ENCODE results near the gene TANGO6. TPM values are rescaled to one million over a fixed set of nuclear protein-coding genes. Genes with fewer than 3 reads are reported as not detected.
A peak's percentile ranks its signal among the peaks of the same experiment; 100 is the strongest.

TANGO6 gene
- total RNA-seq, 1 donor from 2014 or later, result 37.8 TPM

DNA sequence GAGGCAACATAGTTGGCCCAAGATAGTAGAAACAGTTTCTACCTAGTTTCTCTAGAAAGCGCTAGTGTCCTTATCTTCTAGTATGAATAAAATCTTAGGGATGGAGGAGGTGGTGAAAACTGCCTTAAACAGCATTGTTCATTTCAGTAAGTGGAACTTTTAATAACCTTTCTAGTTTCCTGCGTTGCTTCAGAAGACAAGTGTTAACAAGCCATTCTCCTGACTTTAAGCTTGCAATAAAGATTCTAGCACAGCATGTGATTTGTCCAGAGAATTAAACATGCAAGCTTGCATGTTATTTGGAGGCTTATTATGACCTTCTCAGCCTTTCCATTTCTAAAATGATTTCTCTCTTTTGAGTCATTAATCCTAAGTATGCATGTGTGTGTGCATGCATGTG, 72.3 kb downstream of the TANGO6 start:
- no peak for DNase-seq

DNA sequence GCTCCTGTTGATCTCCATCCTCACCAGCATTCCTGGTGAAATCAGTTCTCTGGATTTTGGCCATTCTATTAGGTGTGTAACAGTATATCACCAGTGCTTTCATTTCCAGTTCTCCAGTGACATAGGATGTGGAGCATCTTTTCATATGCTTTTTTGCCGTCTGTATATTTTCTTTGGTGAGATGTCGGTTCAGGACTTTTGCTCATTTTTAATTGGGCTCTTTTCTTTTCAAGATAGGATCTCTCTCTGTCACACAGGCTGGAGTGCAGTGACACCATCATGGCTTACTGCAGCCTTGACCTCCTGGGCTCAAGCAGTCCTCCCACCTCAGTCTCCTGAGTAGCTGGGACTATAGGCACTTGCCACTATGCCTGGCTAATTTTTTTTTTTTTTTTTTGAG, 74.2 kb downstream of the TANGO6 start:
- DNase-seq, result no peak

DNA sequence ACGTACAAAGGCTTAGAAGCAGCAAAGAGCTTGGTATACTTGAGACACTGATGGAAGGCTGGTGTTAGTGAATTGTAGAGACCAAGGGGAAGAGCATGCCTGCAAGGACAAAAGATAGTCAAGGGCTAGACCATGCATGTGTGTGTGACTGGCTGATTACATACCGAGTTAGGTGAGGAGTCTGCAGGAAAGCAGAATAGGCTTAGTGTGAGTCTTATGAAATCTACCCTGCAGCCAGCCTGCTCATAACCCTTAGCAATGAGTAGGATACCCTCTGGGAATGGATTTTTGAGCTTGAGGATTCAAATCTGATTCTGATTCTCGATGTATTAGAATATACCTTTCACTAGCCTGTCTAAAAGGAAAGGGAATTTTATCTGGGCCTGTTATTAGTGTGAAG, 77.0 kb downstream of the TANGO6 start:
- DNase-seq, result no peak

GRCh38 chr16:68921637-68922036, 78.3 kb downstream of the TANGO6 start:
- peak; percentile 54 for DNase-seq

DNA sequence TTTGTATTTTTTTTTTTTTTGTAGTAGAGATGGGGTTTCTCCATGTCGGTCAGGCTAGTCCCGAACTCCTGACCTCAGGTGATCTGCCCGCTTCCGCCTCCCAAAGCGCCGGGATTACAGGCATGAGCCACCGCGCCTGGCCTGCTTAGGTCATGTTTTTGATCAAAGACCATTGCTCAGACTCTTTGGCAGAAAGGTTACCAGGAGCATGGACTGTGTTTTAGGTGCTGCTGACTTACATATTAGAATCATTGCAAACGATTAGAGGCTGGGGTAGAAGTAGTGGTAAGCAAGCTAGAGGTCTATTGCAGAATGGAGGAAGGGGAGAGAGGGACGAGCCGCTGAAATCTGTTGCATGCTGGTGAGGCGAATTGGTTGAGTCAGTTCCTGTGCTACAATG, 79.8 kb downstream of the TANGO6 start:
- DNase-seq, result no peak

DNA sequence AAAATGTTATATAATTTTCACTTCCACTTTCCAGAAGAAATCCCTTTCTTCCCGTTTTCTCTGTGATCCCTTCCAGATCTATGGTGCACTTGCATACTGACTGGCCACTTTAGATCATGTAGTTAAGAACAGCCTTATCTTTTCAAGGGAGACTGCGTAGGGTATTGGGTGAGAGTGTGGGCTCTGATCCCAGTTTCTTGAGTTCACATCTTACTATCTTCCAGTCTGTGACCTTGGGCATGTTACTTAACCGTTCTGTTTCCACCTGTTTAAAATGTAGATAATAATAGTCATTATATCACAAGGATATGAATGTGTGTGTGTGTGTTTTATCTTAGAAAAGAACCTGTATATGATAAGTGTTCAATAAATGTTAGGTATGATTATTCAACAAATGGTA, 83.7 kb downstream of the TANGO6 start:
- DNase-seq, result no peak

- no peak for DNase-seq
Measured at GRCh38 chr16:68931196-68931595, 87.9 kb downstream of the TANGO6 start.

- no peak for DNase-seq
Measured at GRCh38 chr16:68934402-68934801, 91.1 kb downstream of the TANGO6 start.

DNA sequence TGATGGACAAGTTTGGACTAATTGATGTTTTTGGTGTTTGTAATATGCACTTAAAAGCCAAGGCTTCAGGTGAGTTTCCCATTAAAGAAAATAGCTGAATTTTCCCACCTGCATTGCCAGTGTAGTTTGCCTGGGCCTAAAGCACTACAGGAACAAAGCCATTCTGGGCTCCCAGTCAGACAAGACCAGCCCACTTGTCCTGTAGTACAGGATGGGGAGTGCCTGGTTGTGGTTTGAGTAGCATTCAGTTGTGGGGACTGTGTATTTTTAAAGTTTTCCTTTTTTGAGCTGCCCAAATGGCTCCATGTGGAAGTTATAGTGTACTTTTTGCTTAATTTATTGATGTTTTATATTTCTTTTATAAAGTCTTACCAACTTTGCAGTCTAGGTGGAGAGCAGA, 91.7 kb downstream of the TANGO6 start:
- no peak for DNase-seq

- peak; percentile 19 for DNase-seq
Measured at GRCh38 chr16:68936736-68937631, 93.7 kb downstream of the TANGO6 start.

DNA sequence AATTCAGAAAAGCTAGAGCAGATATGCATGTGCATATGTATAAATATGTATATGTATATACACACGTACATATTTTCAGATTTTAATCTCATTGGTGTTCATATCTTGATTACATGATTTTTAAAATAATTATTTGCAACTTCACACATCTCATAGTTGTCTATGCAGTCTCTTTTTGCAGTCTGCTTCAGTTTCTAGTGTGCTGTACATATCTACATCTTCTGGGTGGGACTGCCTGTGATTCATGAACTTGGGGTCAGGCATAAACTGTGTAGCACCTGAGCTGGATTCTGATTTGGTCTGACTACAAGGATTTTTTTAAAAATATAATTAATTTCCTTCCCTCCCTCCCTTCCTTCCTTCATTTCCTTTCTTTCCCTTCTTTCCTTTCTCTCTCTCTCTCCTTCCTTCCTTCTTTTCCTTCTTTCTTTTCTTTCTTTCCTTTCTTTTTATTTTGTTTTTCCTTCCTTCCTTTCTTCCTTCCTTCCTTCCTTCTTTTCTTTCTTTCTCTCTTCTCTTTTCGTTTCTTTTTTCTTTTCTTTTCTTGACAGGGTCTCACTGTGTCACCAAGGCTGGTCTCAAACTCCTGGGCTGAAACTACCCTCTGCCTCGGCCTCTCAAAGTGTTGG, 96.5 kb downstream of the TANGO6 start:
- no peak for DNase-seq

- DNase-seq, result no peak
Measured at GRCh38 chr16:68940816-68941215, 97.5 kb downstream of the TANGO6 start.

DNA sequence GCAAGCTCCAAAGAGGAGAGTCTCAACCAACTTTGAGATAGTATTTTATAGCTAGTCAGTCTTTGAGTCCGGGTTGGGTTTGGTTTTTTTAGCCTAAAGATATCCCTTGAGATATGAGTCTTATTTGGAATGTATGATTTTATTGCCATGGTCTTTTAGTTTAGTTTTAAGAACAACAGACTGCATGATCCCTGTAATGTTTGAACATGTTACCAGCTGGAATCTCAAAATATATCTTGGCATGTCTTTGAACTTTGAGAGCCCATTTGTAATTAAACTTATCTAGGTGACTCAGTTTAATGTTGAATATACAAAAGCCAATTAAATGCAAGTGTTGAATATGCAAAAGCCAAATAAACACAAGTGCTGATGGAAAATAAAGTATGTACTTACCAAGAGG, 100.6 kb downstream of the TANGO6 start:
- no peak for DNase-seq

DNA sequence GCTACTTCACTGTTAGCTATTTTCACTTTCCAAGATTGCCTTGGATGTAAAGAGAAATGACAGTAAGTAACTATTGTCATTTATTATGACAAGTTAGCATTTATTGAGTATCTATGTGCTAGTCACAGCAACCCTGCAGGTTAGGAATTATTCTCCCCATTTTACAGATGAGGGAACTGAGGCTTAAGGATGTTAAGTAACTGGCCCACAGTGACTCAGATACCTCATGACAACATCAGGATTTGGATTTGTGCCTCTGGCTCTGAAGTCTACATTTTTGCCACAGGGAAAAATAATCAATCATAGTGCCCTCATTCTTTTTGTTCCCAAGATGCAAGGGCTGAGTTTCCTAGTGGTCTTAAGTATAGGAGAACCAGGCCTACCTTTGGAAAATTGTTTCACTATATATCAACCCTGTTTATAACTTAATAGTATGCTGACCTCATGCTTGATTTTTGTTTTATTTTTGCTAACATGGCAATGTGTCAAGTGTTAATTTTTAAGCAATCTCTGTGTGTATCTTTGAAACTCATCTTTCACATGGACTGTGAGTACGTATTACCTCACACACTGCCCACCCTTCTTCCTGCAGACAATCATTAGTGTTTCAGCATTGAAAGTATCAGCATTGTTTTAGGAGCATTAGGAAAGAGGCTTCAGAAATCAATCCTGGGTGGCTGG, 105.0 kb downstream of the TANGO6 start:
- DNase-seq, result no peak

GRCh38 chr16:68951991-68952877, 108.9 kb downstream of the TANGO6 start:
- DNase-seq, result peak; percentile 50

DNA sequence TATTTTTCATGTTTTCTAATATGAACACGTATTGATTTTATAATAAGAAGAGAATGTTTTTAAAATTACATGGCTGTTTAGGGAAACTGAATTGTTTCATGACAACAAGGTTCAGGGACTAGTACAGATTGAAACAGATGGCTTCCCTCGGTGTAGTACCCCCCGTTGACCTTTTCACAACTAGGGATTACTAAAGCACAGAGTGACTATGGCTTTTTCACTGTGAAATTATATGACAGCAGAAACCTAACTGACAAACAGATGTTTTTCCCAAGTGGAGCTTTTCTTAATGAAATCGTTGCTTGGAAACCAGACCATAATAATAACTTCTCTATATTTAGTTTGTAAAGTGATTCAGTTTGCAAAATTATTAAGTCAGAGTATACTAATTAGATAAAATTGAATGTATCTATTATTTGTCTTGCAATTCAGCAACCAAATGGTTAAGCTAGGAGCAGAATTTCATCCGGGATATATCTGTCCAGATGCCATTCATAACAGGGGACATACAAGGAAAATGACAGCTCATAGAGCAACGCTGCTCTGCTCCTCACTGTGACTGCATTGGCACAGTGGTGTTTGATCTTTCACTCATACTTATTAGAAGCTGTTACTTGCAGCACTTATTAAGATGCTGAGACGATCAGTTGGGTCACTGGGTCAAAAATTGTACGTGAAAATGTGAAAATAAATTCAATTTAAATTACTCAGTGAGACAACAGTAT, 111.7 kb downstream of the TANGO6 start:
- DNase-seq, result no peak

GRCh38 chr16:68960910-68961309, 117.6 kb downstream of the TANGO6 start:
- DNase-seq, result no peak

DNA sequence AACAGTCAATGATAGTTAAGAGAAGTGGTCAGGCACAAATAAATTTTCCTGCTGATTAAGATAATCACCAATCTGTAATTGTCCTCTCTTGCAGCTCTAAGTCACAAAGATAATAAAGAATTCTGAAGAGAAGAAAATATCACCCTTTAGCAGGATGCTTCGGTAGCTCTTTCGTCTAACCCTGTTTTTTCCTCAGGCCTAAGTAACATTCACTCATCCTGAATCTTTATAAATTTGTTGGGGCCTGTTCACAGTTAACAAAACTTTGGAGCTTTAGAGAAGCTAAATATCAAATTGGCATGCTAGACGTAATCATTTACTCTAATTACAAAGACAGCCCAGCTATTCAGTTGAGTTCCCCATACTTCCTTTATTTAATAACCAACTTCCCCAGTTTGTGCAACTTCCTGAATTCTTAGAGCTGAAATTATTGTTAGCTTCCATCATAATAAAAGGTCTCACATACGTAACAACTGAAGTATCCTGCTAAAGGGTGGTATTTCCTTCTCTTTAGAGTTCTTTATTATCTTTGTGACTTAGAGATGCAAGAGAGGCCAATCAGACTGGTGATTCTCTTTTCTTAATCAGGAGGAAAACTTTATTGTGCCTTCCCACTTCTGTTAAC, 118.6 kb downstream of the TANGO6 start:
- peak; percentile 91 for DNase-seq

DNA sequence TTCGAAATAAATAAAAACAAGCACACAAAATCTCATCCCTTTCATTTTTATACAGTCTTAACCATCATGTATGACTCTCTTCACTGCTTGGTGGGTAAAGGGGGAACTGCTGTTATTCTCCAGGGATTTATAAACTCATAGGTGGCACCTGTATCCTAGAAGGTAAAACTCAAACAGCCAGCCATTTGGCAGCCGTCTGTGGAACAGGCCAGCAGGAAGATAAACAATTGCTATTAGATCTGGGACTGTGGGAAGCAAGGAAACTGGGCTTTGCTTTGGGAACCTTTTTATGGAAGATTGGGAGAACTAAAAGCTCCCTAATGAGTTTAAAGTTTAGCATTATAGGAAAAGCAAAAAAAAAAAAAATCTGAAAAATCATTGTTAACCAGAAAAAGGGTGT, 126.0 kb downstream of the TANGO6 start:
- DNase-seq, result peak; percentile 52

GRCh38 chr16:68972013-68972412, 128.7 kb downstream of the TANGO6 start:
- no peak for DNase-seq

- DNase-seq, result peak; percentile 82
Measured at GRCh38 chr16:68972720-68973119, 129.4 kb downstream of the TANGO6 start.
